ENCODE measurements around the gene EXOG. TPM values are rescaled to one million over a fixed set of nuclear protein-coding genes. Genes with fewer than 3 reads are reported as not detected.

EXOG gene
- total and polyA plus RNA-seq, 10 of the 15 experiments (the other 5 are each of a cell fraction or from before 2014, with no cell fraction given), result 7.8 to 20.9 (median 19.6) TPM

DNA sequence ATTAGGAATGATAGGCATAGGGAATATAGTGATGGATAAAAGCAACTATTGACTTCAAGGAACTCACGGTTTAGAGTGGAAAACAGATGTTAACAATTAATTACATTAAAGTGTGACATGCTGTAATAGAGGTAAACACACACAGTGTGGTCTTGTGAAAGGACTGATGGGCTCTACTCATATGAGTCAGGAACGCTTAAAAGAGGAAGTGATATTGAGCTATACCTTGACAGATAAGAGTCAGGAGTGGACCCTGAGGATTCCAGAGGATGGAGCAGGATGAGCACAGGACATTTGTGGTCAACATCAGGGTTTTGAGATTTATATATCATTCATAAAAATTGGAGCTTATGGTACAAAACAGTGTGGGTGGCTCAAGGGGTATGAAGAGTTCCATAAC is 11.0 kb downstream of the EXOG start (continued):
- TF ChIP-seq CBX3 (IDR thresholded peaks at IDR 0.05; ENCODE audit: borderline replicate concordance, low read depth), result no peak
- TF ChIP-seq CBX5 (IDR thresholded peaks at IDR 0.05; ENCODE audit: low read depth), result no peak
- TF ChIP-seq ZNF622 (IDR thresholded peaks at IDR 0.05), result no peak
- no peak for TF ChIP-seq MYB (IDR thresholded peaks at IDR 0.05; ENCODE audit: borderline replicate concordance, low read depth, low read length)
- no peak for TF ChIP-seq SUZ12 (IDR thresholded peaks at IDR 0.05; ENCODE audit: unreplicated experiment)
- no peak for TF ChIP-seq TCF3 (IDR thresholded peaks at IDR 0.05; ENCODE audit: borderline replicate concordance, insufficient read depth, low read depth, low read length)
- TF ChIP-seq HDGF (IDR thresholded peaks at IDR 0.05), result no peak
- TF ChIP-seq E2F8 (IDR thresholded peaks at IDR 0.05; ENCODE audit: low read depth, partially characterized antibody), result no peak
- TF ChIP-seq BHLHE40 (IDR thresholded peaks at IDR 0.05; ENCODE audit: borderline replicate concordance in 1 of 2, low read depth in 2 of 2, low read length in 1 of 2), result peak; percentile 78 to 83; a peak in 3 of 4 replicates
- TF ChIP-seq LARP7 (IDR thresholded peaks at IDR 0.05), result no peak
- TF ChIP-seq ZNF24 (IDR thresholded peaks at IDR 0.05), result no peak; the same call in 1 of the 2 replicates
- TF ChIP-seq ZBTB40 (IDR thresholded peaks at IDR 0.05; ENCODE audit: borderline replicate concordance), result no peak
- no peak for TF ChIP-seq HSF1 (IDR thresholded peaks at IDR 0.05; ENCODE audit: low read depth, low read length)
- 0 out of 2 replicates have a peak, but pooled peaks have one; percentile 53 for TF ChIP-seq ZNF217 (IDR thresholded peaks at IDR 0.05)
- TF ChIP-seq, protein P1, sequence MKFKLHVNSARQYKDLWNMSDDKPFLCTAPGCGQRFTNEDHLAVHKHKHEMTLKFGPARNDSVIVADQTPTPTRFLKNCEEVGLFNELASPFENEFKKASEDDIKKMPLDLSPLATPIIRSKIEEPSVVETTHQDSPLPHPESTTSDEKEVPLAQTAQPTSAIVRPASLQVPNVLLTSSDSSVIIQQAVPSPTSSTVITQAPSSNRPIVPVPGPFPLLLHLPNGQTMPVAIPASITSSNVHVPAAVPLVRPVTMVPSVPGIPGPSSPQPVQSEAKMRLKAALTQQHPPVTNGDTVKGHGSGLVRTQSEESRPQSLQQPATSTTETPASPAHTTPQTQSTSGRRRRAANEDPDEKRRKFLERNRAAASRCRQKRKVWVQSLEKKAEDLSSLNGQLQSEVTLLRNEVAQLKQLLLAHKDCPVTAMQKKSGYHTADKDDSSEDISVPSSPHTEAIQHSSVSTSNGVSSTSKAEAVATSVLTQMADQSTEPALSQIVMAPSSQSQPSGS (IDR thresholded peaks at IDR 0.05; ENCODE audit: low read length), result 0 out of 2 replicates have a peak, but pooled peaks have one; percentile 36
- no peak for TF ChIP-seq USF1 (IDR thresholded peaks at IDR 0.05; ENCODE audit: borderline replicate concordance, extremely low read length, insufficient read depth, low read depth, low read length)
- peak; percentile 72 for TF ChIP-seq RUNX3 (IDR thresholded peaks at IDR 0.05; ENCODE audit: low read length)
- no peak for TF ChIP-seq GABPA (IDR thresholded peaks at IDR 0.05; ENCODE audit: low read depth)
- TF ChIP-seq, protein P2, sequence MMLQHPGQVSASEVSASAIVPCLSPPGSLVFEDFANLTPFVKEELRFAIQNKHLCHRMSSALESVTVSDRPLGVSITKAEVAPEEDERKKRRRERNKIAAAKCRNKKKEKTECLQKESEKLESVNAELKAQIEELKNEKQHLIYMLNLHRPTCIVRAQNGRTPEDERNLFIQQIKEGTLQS (IDR thresholded peaks at IDR 0.05; ENCODE audit: borderline replicate concordance, extremely low read depth, low read depth, low read length), result no peak
- no peak for TF ChIP-seq YBX1 (IDR thresholded peaks at IDR 0.05)
